ENCODE data around the gene LIN28A.

Gene LIN28A

DNA sequence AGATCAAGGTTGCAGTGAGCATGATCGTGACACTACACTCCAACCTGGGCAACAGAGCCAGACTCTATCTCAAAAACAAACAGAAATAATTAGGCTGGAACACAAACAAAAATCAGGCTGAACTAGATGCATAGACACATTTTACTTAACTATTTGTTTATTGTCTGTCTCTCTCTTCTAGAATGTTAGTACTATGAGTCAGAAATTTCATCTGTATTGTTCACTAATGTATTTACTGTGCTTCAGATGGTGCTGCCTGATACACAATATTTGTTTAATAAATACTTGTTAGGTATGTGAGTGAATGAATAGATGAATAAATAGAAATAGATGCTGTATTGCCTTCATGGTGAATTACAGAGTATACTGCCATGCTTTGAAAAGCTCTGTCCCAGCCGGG, 6.0 kb upstream of the LIN28A start:
- Histone ChIP-seq H3K36me3 (ENCODE audit: insufficient read depth, insufficient read length, low read length) (no peaks in the 10 kb centered on the region), H3K9ac (ENCODE audit: insufficient read length, low read depth) (no peak overlapping the region), H3K27me3 (ENCODE audit: insufficient read depth, insufficient read length) (peaks cover 11% of the 10 kb centered on the region), H3K4me3 (ENCODE audit: insufficient read length, low read depth) (no peak overlapping the region), H3K9me3 (ENCODE audit: insufficient read depth, low read length) (no peaks in the 10 kb centered on the region), H3K4me1 (ENCODE audit: insufficient read depth, insufficient read length) (peaks cover 2% of the 10 kb centered on the region)
- DNase-seq (ENCODE audit: low read depth, low spot score): no peak
- TF ChIP-seq YY1 (IDR thresholded peaks at IDR 0.05; ENCODE audit: insufficient read depth, insufficient read length) (no peak), SUZ12 (IDR thresholded peaks at IDR 0.05; ENCODE audit: extremely low read depth, insufficient read depth, insufficient read length) (no peak), ZNF274 (IDR thresholded peaks at IDR 0.05; ENCODE audit: low read depth, low read length) (no peak)

GRCh38 chr1:26405281-26405915, 5.2 kb upstream of the LIN28A start:
- DNase-seq (ENCODE audit: low read depth, low spot score): no peak
- H3K36me3 ChIP-seq (ENCODE audit: insufficient read depth, insufficient read length, low read length): no peaks in the 10 kb centered on the region
- H3K4me3 ChIP-seq (ENCODE audit: insufficient read length, low read depth): no peak overlapping the region
- peaks cover 11% of the 10 kb centered on the region for H3K27me3 ChIP-seq (ENCODE audit: insufficient read depth, insufficient read length)
- H3K9me3 ChIP-seq (ENCODE audit: insufficient read depth, low read length): no peaks in the 10 kb centered on the region
- TF ChIP-seq ZNF274 (IDR thresholded peaks at IDR 0.05; ENCODE audit: low read depth, low read length): no peak
- TF ChIP-seq SUZ12 (IDR thresholded peaks at IDR 0.05; ENCODE audit: extremely low read depth, insufficient read depth, insufficient read length): no peak
- TF ChIP-seq YY1 (IDR thresholded peaks at IDR 0.05; ENCODE audit: insufficient read depth, insufficient read length): no peak
- H3K4me1 ChIP-seq (ENCODE audit: insufficient read depth, insufficient read length): peaks cover 3% of the 10 kb centered on the region
- H3K9ac ChIP-seq (ENCODE audit: insufficient read length, low read depth): no peak overlapping the region

- DNase-seq (ENCODE audit: low read depth, low spot score): peak; percentile 91
- peaks cover 23% of the 10 kb centered on the region for H3K36me3 ChIP-seq (ENCODE audit: insufficient read depth, insufficient read length, low read length)
- TF ChIP-seq ZNF274 (IDR thresholded peaks at IDR 0.05; ENCODE audit: low read depth, low read length) (no peak), YY1 (IDR thresholded peaks at IDR 0.05; ENCODE audit: insufficient read depth, insufficient read length) (no peak), SUZ12 (IDR thresholded peaks at IDR 0.05; ENCODE audit: extremely low read depth, insufficient read depth, insufficient read length) (no peak)
- H3K27me3 ChIP-seq (ENCODE audit: insufficient read depth, insufficient read length): peaks cover 11% of the 10 kb centered on the region
- H3K9me3 ChIP-seq (ENCODE audit: insufficient read depth, low read length): no peaks in the 10 kb centered on the region
- peaks cover 3% of the 10 kb centered on the region for H3K4me1 ChIP-seq (ENCODE audit: insufficient read depth, insufficient read length)
- peak overlapping the region; percentile 52 for H3K4me3 ChIP-seq (ENCODE audit: insufficient read length, low read depth)
- H3K9ac ChIP-seq (ENCODE audit: insufficient read length, low read depth): no peak overlapping the region
Observed at GRCh38 chr1:26408604-26409003, 2.0 kb upstream of the LIN28A start.

DNA sequence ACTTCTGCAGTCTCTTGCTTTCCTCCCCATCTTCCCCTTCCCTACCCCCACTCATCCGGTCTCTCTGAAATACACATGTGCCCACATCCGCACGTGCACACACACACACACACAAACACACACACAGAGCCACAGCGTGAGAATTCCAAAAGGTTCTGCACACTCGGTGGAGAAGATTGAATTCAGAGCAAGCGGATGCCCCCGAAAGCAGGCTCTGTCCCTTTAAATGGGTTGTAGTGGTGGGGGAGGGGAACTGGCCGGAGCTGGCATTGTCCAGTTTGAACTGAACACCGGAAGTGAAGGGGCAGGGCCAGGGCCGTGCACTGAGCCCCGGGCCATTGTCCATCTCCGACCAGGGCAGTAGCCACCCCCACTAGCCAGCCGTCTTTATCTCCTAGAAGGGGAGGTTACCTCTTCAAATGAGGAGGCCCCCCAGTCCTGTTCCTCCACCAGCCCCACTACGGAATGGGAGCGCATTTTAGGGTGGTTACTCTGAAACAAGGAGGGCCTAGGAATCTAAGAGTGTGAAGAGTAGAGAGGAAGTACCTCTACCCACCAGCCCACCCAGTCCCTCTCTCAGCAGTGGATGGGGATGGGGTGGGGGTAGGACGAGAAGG, 1.3 kb upstream of the LIN28A start:
- Histone ChIP-seq H3K9me3 (ENCODE audit: insufficient read depth, low read length) (no peaks in the 10 kb centered on the region), H3K27me3 (ENCODE audit: insufficient read depth, insufficient read length) (peaks cover 11% of the 10 kb centered on the region), H3K4me3 (ENCODE audit: insufficient read length, low read depth) (peak overlapping the region; percentile 52), H3K4me1 (ENCODE audit: insufficient read depth, insufficient read length) (peaks cover 3% of the 10 kb centered on the region), H3K36me3 (ENCODE audit: insufficient read depth, insufficient read length, low read length) (peaks cover 30% of the 10 kb centered on the region), H3K9ac (ENCODE audit: insufficient read length, low read depth) (peak overlapping the region; percentile 73)
- peak; percentile 23 for DNase-seq (ENCODE audit: low read depth, low spot score)
- TF ChIP-seq ZNF274 (IDR thresholded peaks at IDR 0.05; ENCODE audit: low read depth, low read length) (no peak), SUZ12 (IDR thresholded peaks at IDR 0.05; ENCODE audit: extremely low read depth, insufficient read depth, insufficient read length) (no peak), YY1 (IDR thresholded peaks at IDR 0.05; ENCODE audit: insufficient read depth, insufficient read length) (no peak)

GRCh38 chr1:26411624-26412074, 1.0 kb downstream of the LIN28A start:
- H3K27me3 ChIP-seq (ENCODE audit: insufficient read depth, insufficient read length): peaks cover 11% of the 10 kb centered on the region
- DNase-seq (ENCODE audit: low read depth, low spot score): peak; percentile 54
- peaks cover 49% of the 10 kb centered on the region for H3K36me3 ChIP-seq (ENCODE audit: insufficient read depth, insufficient read length, low read length)
- H3K9ac ChIP-seq (ENCODE audit: insufficient read length, low read depth): peak overlapping the region; percentile 100
- TF ChIP-seq YY1 (IDR thresholded peaks at IDR 0.05; ENCODE audit: insufficient read depth, insufficient read length) (no peak), ZNF274 (IDR thresholded peaks at IDR 0.05; ENCODE audit: low read depth, low read length) (no peak), SUZ12 (IDR thresholded peaks at IDR 0.05; ENCODE audit: extremely low read depth, insufficient read depth, insufficient read length) (no peak)
- peak overlapping the region; percentile 100 for H3K4me3 ChIP-seq (ENCODE audit: insufficient read length, low read depth)
- H3K9me3 ChIP-seq (ENCODE audit: insufficient read depth, low read length): no peaks in the 10 kb centered on the region
- H3K4me1 ChIP-seq (ENCODE audit: insufficient read depth, insufficient read length): peaks cover 5% of the 10 kb centered on the region

DNA sequence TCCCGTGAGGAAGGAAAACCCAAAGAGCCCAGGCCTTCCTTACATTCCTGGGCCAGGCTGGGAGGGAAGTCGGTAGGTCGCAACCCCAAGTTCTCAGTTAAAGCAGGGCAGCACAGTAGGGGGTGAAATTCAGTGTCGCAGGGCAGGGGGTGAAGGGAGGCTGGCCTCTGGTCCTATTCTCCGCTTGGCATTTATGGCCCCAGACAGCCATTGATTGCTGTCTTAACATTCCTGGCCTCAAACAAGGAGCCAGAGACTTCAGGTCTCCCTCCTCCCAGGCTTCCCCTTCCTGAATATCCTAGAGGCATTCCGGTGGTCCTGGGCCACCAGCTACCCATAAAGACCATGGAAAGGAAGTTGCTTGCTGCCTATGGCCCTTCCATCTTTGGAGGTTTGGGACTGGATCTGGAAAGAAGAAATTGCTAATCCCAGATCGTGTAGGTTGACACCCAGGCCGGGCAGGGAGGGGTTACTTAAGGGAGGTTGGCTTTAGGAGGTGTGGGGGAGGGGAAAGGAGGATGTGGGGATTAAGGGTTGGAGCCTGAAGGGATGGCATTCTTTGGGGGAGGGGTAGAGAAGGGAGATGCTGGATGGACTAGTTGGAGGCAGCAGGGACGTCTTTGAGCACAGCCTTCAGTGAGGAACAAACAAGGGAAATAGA, 1.7 kb downstream of the LIN28A start:
- H3K27me3 ChIP-seq (ENCODE audit: insufficient read depth, insufficient read length): peaks cover 11% of the 10 kb centered on the region
- H3K4me3 ChIP-seq (ENCODE audit: insufficient read length, low read depth): peak overlapping the region; percentile 100
- peaks cover 53% of the 10 kb centered on the region for H3K36me3 ChIP-seq (ENCODE audit: insufficient read depth, insufficient read length, low read length)
- H3K9me3 ChIP-seq (ENCODE audit: insufficient read depth, low read length): no peaks in the 10 kb centered on the region
- TF ChIP-seq SUZ12 (IDR thresholded peaks at IDR 0.05; ENCODE audit: extremely low read depth, insufficient read depth, insufficient read length): no peak
- no peak for TF ChIP-seq ZNF274 (IDR thresholded peaks at IDR 0.05; ENCODE audit: low read depth, low read length)
- TF ChIP-seq YY1 (IDR thresholded peaks at IDR 0.05; ENCODE audit: insufficient read depth, insufficient read length): no peak
- peak; percentile 99 for DNase-seq (ENCODE audit: low read depth, low spot score)
- H3K9ac ChIP-seq (ENCODE audit: insufficient read length, low read depth): peak overlapping the region; percentile 100
- peaks cover 8% of the 10 kb centered on the region for H3K4me1 ChIP-seq (ENCODE audit: insufficient read depth, insufficient read length)

DNA sequence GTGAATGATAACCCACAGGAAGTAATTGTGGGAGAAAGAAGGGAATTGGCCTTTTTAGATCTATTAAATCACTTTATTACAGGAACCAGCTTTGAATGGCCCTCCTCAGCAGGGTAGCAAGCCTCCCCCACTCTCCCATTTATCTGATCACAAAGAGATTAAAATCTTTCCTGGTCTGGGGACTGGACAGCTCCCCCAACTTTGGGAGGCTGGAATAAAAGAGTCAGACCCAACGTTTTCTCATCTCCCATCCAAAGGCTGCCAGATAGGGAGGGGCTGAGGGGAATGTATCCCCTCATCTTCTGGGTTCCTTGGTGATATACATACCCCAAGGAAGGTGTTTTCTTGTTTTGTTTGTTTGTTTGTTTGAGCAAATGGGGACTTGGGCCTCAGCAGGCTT, 2.4 kb downstream of the LIN28A start:
- Histone ChIP-seq H3K36me3 (ENCODE audit: insufficient read depth, insufficient read length, low read length) (peaks cover 58% of the 10 kb centered on the region), H3K27me3 (ENCODE audit: insufficient read depth, insufficient read length) (peaks cover 11% of the 10 kb centered on the region), H3K9me3 (ENCODE audit: insufficient read depth, low read length) (no peaks in the 10 kb centered on the region), H3K9ac (ENCODE audit: insufficient read length, low read depth) (peak overlapping the region; percentile 100), H3K4me1 (ENCODE audit: insufficient read depth, insufficient read length) (peaks cover 11% of the 10 kb centered on the region), H3K4me3 (ENCODE audit: insufficient read length, low read depth) (peak overlapping the region; percentile 100)
- DNase-seq (ENCODE audit: low read depth, low spot score): no peak
- TF ChIP-seq YY1 (IDR thresholded peaks at IDR 0.05; ENCODE audit: insufficient read depth, insufficient read length) (no peak), SUZ12 (IDR thresholded peaks at IDR 0.05; ENCODE audit: extremely low read depth, insufficient read depth, insufficient read length) (no peak), ZNF274 (IDR thresholded peaks at IDR 0.05; ENCODE audit: low read depth, low read length) (no peak)

All from NT2/D1 (cell line).